PFSK-1 (cell line): ENCODE results near the gene RAD23B.

Experiments used
- FOXP2 ChIP-seq: optimal IDR thresholded peaks from 2 replicates; pipeline ENCODE3; 2011; ENCODE audit warnings: borderline replicate concordance, control low read depth, inconsistent platforms; ENCODE audit not compliant: insufficient read depth; ENCODE audit errors: extremely low read length, extremely low read depth
- POLR2AphosphoS5 ChIP-seq: IDR thresholded peaks from 2 replicates; pipeline ENCODE4 v1.6.1; 2012; ENCODE audit warnings: low read depth, mild to moderate bottlenecking, control low read depth, low read length, moderate library complexity
- SIN3A ChIP-seq: IDR thresholded peaks from 2 replicates; pipeline ENCODE4 v1.6.1; 2012; ENCODE audit warnings: mild to moderate bottlenecking, low read length, moderate library complexity, borderline replicate concordance; ENCODE audit not compliant: insufficient read depth
- TAF1 ChIP-seq: IDR thresholded peaks from 2 replicates; pipeline ENCODE4 v1.6.1; 2012; ENCODE audit warnings: low read length, control low read depth, borderline replicate concordance; ENCODE audit not compliant: insufficient read depth
- TF ChIP-seq, protein P1 (sequence below), 2 experiments: IDR thresholded peaks; 2 replicates each; pipeline versions ENCODE4 v1.6.1 to v1.8.0; 2011 to 2012; ENCODE audit warnings: low read depth in 2 of 2, low read length in 2 of 2, control low read depth in 1 of 2, inconsistent platforms in 1 of 2, mild to moderate bottlenecking in 1 of 2, moderate library complexity in 1 of 2; ENCODE audit not compliant: insufficient read depth in 1 of 2

DNA sequence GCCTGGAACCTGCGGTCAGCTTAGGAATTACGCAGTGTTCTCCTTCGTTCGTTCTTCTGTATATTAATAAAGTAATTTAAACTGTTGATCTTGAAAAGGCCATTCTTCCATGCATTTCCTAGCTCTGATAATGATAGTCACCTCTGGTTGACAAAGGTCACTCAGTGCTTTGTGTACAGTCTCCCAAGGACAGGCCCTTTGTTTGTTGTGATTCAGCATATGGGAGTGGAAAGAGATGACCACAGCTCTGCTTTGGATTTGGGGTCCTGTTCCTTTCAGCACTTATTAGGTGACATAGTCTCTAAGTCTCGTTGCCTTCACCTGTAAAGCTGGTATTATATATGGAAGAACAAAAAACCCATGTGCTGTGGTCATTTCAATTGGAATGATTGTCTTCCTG is 39.6 kb downstream of the RAD23B start:
- TF ChIP-seq POLR2AphosphoS5 (no peak), TAF1 (no peak), SIN3A (no peak), FOXP2 (no peak)
- TF ChIP-seq, protein P1, sequence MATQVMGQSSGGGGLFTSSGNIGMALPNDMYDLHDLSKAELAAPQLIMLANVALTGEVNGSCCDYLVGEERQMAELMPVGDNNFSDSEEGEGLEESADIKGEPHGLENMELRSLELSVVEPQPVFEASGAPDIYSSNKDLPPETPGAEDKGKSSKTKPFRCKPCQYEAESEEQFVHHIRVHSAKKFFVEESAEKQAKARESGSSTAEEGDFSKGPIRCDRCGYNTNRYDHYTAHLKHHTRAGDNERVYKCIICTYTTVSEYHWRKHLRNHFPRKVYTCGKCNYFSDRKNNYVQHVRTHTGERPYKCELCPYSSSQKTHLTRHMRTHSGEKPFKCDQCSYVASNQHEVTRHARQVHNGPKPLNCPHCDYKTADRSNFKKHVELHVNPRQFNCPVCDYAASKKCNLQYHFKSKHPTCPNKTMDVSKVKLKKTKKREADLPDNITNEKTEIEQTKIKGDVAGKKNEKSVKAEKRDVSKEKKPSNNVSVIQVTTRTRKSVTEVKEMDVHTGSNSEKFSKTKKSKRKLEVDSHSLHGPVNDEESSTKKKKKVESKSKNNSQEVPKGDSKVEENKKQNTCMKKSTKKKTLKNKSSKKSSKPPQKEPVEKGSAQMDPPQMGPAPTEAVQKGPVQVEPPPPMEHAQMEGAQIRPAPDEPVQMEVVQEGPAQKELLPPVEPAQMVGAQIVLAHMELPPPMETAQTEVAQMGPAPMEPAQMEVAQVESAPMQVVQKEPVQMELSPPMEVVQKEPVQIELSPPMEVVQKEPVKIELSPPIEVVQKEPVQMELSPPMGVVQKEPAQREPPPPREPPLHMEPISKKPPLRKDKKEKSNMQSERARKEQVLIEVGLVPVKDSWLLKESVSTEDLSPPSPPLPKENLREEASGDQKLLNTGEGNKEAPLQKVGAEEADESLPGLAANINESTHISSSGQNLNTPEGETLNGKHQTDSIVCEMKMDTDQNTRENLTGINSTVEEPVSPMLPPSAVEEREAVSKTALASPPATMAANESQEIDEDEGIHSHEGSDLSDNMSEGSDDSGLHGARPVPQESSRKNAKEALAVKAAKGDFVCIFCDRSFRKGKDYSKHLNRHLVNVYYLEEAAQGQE (IDR thresholded peaks at IDR 0.05; ENCODE audit: insufficient read depth in 1 of 2, low read depth in 2 of 2, low read length in 2 of 2), result no peak
